Measurements from ENCODE around the gene HMGCL.

HMGCL gene

DNA sequence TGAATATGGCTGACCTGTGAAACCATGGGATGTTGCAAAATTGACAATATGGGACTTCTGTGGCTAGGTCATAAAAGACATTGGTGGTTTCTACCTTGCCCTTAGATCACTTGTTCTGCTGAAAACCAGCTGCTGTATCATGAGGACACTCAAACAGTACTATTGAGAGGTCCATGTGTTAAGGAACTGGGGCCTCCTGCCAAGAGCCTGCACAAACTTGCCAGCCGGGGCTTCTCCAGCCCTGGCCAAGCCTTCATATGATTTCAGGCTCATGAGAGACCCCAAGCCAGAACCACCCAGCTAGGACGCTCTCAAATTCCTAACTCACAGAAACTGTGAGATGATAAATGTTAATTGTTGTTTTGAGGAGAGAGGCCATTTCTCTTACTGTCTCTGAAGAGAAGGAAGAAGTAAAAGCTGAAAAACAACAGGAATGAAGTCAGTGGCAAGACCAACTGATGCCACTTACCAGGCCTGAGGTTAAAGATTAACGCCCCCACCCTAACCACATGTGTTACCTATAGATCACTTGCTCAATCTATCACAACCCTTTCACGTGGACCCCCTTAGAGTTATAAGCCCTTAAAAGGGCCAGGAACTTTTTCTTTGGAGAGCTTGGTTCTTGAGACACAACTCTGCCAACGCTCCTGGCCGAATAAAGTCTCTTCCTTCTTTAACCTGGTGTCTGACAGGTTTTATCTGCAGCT, 50.9 kb downstream of the HMGCL start:
- DNase-seq (ENCODE audit: low read depth) = no peak

- no peak for DNase-seq (ENCODE audit: low read depth)
These were observed 52.4 kb downstream of the HMGCL start for GRCh38 chr1:23772854-23773242.

DNA sequence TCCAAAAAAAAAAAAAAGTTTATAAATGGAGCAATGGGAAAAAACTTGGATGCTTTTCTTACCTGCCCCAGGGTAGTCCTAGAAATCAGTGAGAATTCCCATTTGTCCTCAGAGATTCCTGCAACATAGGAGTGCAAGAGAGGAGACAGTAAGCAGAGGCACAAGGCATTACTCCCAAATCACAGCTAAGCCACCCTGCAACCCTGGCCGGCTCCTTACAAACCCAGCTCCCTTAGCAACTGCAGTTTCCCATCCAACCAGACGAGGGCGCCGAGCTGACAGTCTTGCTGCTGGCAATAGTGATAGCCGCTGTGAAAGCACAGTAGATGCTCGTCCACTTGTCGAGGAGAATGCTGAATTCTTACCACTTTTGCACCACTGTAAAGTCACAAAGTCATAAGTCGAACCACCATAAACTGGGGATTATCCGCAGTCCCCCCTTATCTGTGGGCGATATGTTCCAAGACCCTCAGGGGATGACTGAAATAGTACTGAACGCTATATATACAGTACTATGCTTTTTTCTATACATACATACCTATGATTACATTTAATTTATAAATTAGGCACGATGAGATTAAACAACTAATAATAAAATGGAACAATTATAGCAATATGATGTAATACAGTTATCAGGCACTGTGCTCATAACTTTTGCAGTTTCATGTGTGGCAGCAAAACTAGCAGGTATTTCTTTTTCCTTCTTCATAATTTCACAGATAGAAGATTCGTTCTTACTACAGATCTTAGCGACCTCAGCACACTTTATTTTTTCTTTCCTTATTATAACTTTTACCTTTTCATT, 53.0 kb downstream of the HMGCL start:
- DNase-seq (ENCODE audit: low read depth) = no peak

- DNase-seq (ENCODE audit: low read depth) = no peak
These were observed 56.5 kb downstream of the HMGCL start for GRCh38 chr1:23768733-23769132.

DNA sequence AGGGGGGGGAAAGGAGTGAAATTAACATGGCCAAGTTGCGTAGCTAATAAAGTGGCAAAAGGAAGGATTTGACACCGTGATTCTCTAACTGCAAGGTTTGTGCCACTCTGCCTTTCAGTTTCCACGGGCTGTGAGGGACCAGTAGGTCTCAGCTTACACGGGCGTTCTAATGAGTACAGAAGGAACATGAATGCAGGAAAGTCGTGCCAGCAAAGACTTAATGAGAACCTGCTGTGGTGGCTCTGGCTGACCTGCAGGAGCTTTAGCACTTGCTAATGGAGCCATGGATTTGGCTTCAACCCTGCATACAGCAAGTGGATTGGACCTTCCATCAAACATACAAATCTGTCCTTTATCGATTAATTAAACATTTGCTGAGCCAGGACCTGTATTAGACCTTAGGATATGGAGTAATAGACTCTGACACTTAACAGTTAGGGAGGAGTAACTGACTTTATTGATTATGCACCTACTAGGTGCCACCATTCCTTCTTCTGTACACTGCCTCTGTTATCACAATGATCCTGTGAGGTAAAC, 62.1 kb downstream of the HMGCL start:
- DNase-seq (ENCODE audit: low read depth) = no peak

DNA sequence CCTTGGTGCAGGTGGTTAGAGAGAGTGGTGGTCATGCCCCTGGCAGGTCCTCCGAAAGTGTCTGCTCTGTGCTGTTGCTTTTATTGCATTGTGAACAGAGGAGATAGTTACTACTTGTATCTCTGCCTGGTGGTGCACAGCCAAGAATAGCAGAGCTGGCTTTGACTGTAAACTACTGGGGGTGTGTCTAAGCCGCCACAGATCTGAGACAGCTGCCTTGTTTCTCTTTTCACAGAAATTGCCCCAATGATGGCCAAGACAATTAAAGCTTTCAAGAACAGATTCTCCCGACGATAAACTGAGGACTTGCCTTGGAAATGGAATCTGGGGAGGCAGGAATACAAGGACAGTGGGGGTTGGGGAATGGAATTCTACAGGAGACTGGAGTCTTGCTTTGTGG, 66.0 kb downstream of the HMGCL start:
- no peak for DNase-seq (ENCODE audit: low read depth)

- DNase-seq (ENCODE audit: low read depth) = no peak
These were observed 67.4 kb downstream of the HMGCL start for GRCh38 chr1:23757812-23758211.

GRCh38 chr1:23756676-23757075, 68.6 kb downstream of the HMGCL start:
- DNase-seq (ENCODE audit: low read depth) = no peak

DNA sequence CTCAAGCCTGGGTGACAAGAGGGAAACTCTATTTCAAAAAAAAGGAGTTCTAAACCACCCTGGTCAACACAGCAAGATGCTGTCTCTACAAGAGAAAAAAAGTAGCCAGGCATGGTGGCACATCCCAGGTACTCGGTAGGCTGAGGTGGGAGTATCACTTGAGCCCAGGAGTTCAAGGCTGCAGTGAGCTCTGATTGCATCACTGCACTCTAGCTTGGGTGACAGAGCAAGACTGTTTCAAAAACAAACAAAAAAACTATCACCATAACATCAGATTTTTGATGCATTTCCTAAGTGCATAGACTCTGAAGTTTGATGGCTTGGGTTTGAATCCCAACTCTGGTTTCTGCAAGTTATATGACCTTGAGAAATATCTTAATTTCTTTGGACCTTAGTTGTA, 72.3 kb downstream of the HMGCL start:
- DNase-seq (ENCODE audit: low read depth) = no peak

All from HS-5 (cell line).